C1 segment of cervical spinal cord (tissue), 14 donors: ENCODE results near the gene ZFP92.
"Not testable (repeated sequence)": the region's sequence is repeated elsewhere in the genome, so short reads cannot be mapped to it uniquely, and the experiment has no call there.

ENCODE experiments used
- DNase-seq, 14 donors: peaks; one replicate each; lab custom pipeline; 2025; lab: John Stamatoyannopoulos, UW

The ZFP92 gene

GRCh38 chrX:153386097-153386496, 25.2 kb upstream of the ZFP92 start:
- no peak for DNase-seq

GRCh38 chrX:153387345-153387744, 23.9 kb upstream of the ZFP92 start:
- no peak for DNase-seq

DNA sequence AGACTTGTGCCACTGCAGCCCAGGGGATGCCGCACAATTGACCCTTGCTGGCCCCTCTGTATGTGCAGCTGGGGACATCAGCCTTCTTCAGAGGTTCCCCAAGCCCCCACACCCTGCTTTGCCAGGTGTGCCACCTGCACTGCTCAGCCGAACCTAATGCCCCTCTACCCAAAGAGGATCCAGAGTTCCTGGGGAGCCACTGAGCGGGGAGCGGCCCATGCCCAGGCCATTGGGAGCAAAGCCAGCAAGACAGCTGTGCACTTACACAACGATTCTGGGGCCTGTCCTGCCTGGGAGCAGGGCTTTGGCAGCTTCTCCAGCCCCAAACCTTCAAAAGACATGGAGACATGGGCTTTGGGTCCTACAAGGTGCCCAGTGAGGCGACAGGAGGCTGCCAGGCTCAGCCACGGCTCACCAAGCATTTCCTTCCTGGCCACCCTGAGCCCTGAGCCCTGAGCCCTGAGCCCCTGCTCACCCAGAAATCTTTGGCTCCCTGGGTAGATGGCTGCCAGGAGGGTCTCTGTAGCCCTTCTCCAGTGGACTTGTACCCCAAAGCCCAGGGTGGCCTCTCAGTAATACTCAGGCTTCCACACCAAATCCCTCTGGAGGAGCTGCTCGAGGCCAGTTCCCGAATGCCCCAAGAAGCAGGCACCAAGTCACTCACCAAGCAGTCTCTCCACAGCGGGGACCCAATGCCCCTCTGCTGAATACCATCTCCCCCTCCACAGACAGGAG, 23.1 kb upstream of the ZFP92 start:
- no peak for DNase-seq

GRCh38 chrX:153388722-153389459, 22.4 kb upstream of the ZFP92 start:
- DNase-seq = no peak

- not testable (repeated sequence) for DNase-seq
Observed at GRCh38 chrX:153389460-153389768, 21.9 kb upstream of the ZFP92 start.

- no peak for DNase-seq
Observed at GRCh38 chrX:153392642-153393321, 18.5 kb upstream of the ZFP92 start.

DNA sequence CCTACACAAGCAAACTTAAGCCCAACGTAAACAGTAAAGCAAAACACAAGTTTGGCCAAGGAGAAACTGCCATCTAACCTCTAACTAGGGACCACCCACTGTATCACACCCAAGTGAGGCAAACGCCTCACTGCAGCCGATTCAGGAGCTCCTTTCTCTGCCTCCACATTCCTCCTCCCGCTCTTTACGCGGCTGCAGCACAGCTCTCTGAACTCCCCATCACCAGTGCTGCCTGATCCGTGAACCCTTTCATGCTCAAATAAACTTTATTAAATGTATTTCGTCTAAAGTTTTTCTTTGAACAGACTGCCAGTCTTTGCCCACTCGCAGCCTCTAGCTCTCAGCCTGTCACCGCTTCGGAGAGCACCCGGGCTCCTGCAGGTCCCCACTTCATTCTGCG, 16.7 kb upstream of the ZFP92 start:
- DNase-seq = no peak

DNA sequence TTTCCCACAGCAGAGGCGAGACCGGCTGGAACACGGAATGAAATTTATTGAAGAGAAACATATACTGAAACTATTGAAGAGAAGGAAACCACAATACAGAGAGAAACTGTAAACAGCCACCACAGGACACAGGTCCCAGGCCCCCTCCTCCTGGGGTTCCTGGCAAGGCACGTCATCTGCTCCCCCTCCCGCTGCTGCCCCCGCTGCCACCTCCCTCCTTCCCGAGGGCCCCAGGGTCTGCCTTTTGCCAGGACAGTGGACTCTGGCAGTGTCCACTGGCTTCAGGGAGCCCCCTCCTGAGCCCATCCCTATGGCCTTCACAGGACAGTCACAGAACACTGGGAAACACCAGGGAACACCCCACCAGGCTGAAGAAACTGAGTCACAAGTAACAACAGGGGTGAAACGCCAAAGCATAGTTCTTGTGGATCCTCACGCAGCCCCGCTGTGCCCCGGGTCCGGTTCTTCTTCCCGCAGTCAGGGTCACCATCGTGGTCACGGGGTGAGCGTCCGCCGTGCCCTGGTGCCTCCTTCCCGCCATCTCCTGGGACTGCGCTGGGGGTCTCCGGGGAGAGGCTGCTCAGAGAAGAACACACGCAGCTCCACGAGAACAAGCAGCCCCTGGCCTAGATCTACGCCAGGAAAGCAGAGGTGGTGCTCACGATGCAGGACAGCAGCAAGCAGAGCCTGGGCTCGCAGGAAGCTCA, 15.5 kb upstream of the ZFP92 start:
- no peak for DNase-seq

GRCh38 chrX:153396320-153397195, 14.7 kb upstream of the ZFP92 start:
- DNase-seq = no peak

DNA sequence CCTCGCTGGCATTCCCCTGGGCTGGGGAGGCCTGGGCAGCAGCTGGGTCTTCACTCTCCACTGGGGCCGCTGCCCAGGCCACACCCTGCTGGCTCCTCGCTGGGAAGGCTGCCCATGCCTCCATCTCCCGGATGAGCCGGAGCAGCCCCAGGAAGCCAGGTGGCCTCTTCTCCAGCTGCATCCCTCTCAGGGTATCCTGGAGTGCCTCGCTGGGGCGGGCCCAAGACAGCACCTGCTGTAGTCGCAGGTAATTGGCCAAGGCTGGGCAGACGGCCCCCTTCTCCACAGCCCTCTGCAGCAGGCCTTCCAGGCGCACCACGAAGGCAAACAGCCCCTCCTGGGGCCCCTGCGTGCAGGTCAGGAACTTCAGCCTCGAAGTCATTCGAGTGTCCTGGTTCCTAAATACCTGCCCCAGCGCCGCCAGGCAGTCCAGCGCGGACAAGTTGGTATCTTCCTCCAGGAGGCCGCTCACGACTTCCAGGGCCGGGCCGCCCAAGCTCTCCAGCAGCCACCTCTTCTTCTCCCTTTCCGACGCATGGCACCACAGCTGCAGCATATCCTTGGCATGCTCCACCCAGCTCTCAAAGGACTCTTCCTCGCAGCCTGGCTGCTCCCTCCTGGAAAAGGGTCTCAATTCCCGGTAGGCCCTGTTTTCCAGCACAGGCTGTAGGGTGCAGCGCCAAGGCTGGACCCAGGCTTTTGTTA, 13.9 kb upstream of the ZFP92 start:
- DNase-seq = no peak

GRCh38 chrX:153398275-153398960, 12.9 kb upstream of the ZFP92 start:
- no peak for DNase-seq

- no peak for DNase-seq
Observed at GRCh38 chrX:153400146-153401132, 10.8 kb upstream of the ZFP92 start.

DNA sequence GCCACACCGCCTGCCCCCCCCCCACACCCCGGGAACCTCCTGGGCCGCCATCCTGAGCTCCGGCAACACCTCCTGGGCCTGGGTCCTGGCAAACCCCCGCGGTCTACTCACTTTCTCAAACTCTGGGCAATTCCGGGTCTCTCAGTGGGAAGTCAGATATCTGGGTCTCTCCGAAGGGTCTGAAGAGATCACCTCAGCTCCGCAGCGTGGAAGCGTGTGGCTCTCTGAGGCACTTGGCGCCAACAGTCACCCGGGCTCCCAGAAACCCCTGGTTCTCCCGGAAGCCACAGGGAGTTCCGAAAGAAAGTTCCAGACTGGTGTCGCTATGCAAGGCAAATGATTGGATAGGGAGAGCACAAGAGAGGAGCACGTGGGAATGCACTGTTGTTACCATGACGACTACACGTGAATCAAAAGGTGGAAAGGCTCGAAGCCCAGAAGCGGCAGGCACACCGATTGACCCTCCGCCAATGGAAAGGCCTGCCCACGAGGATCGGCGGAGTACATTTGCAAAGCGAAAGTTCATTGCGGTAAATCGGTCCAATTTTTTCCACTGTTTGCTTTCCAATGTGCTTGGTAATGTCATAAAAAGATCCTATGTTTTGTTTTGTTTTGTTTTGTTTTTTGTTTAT, 10.0 kb upstream of the ZFP92 start, which contains the start of gene PNMA6E:
Gene PNMA6E, minus strand, starts transcription at position 218 of the 632 bp plus-strand sequence. CDS start 2,501 bp downstream, outside the sequence.
- DNase-seq = no peak

- DNase-seq = not testable (repeated sequence)
Observed at GRCh38 chrX:153404333-153404732, 6.9 kb upstream of the ZFP92 start.

DNA sequence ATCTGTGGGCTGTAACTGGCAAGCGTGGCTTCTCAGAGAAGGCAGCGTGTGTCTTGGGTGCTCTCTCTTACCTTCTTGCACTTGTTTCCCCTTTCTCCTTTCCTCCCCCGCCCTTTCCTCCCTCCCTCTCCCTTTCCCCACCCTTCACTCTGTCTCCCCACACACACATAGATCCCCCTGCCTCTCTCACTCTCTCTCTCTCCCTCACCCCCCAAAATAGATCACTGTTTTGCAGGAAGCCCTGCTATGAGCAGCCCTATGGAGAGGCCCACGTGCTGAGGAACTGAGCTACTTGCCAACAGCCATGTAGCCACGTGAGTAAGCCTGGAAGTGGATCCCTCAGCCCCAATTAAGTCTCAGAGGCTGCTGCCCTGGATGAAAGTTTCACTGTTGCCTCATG, 5.8 kb upstream of the ZFP92 start:
- DNase-seq = no peak

DNA sequence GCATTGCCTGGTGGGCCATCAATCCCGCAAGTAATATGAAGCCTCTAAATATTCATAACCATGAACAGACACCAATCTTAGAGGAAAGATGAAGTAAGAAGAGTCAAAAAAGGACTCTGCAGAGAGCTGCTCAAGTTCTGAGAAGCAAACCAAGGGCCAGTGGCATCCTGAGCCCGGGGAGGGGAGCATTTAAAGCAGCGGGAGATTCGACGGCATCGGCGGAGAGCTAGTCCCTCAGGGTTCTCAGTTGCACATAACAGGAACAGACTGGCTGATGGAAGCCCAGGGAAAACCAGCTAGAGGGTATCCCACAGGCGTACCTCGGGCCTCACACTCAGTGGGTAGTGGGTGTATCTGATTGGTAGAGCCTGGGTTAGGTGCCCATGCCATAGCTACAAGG, 5.3 kb upstream of the ZFP92 start:
- no peak for DNase-seq

- DNase-seq = no peak
Observed at GRCh38 chrX:153406903-153407302, 4.4 kb upstream of the ZFP92 start.

- DNase-seq = no peak
Observed at GRCh38 chrX:153407736-153408135, 3.5 kb upstream of the ZFP92 start.
